Upper lobe of left lung (tissue), 4 donors: ENCODE data around the gene AZGP1.

Source experiments
- CTCF ChIP-seq, 6 experiments: fragments of 450-650 bp in 4 of 6; fragments of 200-600 bp in 2 of 6; sonication (generic) in 2 of 6; IDR thresholded peaks; one replicate each; pipeline ENCODE4 v1.5.1; 2016 to 2019; ENCODE audit warnings: antibody characterized with exemption in 6 of 6
- POLR2A ChIP-seq, 4 donors: fragments of 450-650 bp; IDR thresholded peaks; one replicate each; pipeline ENCODE4 v1.5.1; 2016 to 2017; ENCODE audit warnings: antibody characterized with exemption in 4 of 4, mild to moderate bottlenecking in 2 of 4
- POLR2AphosphoS5 ChIP-seq, 2 donors: sonication (generic); formaldehyde crosslinking; IDR thresholded peaks; one replicate each; pipeline ENCODE4 v1.5.1; 2017; ENCODE audit warnings: antibody characterized with exemption in 2 of 2

- TF ChIP-seq CTCF (IDR thresholded peaks at IDR 0.05) (no peak), POLR2AphosphoS5 (IDR thresholded peaks at IDR 0.05) (no peak), POLR2A (IDR thresholded peaks at IDR 0.05) (no peak)
These were observed 45.5 kb downstream of the AZGP1 start for GRCh38 chr7:99930376-99930775.
